GM06990 (cell line): Measurements from ENCODE around the gene VAT1L.

Experiments
- DNase-seq: peaks from one replicate; pipeline ENCODE4 v3.0.0-alpha.2; 2011; ENCODE audit not compliant: insufficient read length; ENCODE audit errors: extremely low read depth
- H3K27me3 ChIP-seq: replicated peaks from 2 replicates; pipeline ENCODE4 v1.6.0; 2011; ENCODE audit warnings: low read length; ENCODE audit not compliant: control insufficient read depth, insufficient read depth
- H3K36me3 ChIP-seq: 2 replicates; pipeline ENCODE4 v1.5.1; 2011; ENCODE audit warnings: low read length; ENCODE audit not compliant: control insufficient read depth, insufficient read depth
- H3K4me3 ChIP-seq: replicated peaks from 2 replicates; pipeline ENCODE4 v1.5.1; 2011; ENCODE audit warnings: low read depth, mild to moderate bottlenecking, control low read depth, low read length
- TF ChIP-seq, protein P1 (sequence below): IDR thresholded peaks from 2 replicates; pipeline ENCODE4 v1.5.1; 2011; ENCODE audit warnings: low read length, control low read depth, mild to moderate bottlenecking, inconsistent platforms; ENCODE audit not compliant: insufficient read depth, poor library complexity, severe bottlenecking

Gene VAT1L

DNA sequence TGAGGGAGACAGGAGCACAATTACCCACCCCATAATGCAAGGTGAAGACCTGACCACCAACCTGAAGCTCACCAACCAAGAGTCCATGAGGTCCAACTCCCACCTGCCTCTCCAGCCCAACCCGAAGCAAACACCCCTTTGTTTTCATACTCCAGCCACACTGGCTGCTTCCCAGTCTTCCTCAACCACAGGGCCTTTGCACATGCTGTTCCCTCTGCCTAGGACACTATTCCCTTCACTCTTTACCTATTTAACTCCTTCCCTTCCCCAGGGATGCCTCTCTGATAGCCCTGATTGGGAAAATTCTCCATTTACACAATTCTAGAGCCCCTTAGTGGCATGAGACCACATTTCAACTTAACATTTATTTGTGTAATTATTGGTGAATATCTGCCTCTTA is 86.0 kb downstream of the VAT1L start:
- TF ChIP-seq, protein P1, sequence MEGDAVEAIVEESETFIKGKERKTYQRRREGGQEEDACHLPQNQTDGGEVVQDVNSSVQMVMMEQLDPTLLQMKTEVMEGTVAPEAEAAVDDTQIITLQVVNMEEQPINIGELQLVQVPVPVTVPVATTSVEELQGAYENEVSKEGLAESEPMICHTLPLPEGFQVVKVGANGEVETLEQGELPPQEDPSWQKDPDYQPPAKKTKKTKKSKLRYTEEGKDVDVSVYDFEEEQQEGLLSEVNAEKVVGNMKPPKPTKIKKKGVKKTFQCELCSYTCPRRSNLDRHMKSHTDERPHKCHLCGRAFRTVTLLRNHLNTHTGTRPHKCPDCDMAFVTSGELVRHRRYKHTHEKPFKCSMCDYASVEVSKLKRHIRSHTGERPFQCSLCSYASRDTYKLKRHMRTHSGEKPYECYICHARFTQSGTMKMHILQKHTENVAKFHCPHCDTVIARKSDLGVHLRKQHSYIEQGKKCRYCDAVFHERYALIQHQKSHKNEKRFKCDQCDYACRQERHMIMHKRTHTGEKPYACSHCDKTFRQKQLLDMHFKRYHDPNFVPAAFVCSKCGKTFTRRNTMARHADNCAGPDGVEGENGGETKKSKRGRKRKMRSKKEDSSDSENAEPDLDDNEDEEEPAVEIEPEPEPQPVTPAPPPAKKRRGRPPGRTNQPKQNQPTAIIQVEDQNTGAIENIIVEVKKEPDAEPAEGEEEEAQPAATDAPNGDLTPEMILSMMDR = no peak
- Histone ChIP-seq H3K27me3 (no peaks in the 10 kb centered on the region; the same call in none of the 2 replicates), H3K4me3 (no peak overlapping the region), H3K36me3 (no peaks in the 10 kb centered on the region)
- DNase-seq = no peak

DNA sequence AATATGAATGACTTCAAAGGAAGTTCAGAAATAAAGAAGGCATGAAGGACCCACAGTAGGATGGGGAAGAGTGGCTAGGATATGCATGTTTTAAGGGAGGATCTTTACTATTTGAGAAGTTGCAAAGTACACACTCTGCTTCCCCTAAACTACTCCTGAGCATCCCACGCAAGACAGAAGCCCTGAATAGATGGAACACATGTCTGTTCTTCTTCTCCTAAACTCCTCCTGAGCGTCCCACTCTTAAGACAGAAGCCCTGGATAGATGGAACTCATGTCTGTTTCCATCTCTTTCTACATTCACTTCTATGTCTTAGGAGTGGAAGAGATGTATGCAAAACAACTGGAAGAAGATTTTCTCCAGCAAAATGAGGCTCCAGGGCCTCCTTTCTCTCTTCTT is 88.4 kb downstream of the VAT1L start:
- TF ChIP-seq, protein P1 = no peak
- no peak overlapping the region for H3K4me3 ChIP-seq
- DNase-seq = no peak
- no peaks in the 10 kb centered on the region for H3K36me3 ChIP-seq
- H3K27me3 ChIP-seq = no peaks in the 10 kb centered on the region; the same call in none of the 2 replicates

DNA sequence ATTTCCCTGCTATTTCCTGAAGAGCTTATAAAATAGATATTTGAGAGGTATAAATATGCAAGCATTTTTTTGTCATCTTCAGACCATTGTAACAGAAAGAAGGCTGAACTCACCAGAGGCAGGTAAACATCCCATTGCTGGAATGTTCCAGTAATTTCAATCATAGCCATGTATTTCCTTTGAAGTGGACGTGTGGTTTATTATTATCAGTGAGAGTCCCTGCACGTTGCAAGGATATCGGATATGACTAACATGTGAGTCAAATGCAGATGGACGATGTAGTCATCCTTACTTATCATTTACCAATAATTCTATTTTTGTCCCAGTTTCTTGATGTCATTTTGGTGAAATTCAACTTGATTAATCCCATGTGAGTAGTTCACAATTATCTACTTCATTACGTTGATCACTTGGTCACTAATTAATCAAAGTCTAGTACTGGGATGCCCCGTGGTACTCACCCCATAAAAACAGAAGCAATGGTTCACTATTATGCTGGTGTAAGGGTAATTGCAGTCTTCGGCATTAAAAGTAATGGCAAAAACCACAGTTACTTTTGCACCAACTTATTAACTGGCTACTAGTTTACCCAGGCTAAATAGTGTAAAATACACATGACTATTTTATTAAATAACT is 89.5 kb downstream of the VAT1L start:
- Histone ChIP-seq H3K27me3 (no peaks in the 10 kb centered on the region; the same call in none of the 2 replicates), H3K4me3 (no peak overlapping the region), H3K36me3 (no peaks in the 10 kb centered on the region)
- TF ChIP-seq, protein P1 = no peak
- DNase-seq = no peak

DNA sequence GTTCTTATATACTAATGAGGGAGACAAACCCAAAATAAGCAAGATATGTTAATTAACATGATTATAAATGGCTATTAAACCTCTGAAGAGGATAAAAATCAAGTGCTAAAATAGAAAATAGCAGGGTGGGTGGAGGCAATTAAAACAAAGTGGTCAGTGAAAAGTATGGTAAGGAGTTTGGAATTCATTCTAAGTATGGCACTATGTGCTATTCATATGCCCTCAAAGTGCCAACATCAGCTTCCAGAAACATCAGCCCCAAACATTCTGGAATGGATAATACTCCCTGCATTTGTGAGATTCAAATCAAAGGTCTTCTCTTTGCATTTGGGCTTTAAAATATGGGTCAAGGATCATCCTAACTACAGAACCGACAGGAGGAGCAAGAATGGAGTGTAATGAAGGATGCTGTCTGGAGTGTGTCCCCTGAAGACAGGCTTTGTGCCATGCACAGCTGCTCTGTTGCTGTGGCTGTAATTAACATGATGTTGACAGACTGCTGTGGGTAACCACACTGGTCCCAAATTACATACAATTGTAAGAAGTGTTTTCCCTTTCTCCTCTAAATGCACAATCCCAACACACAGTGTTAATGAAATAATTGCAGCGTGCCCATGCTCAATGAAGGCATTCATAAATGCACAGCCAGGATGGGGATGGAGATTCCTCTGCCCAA is 93.1 kb downstream of the VAT1L start:
- Histone ChIP-seq H3K4me3 (no peak overlapping the region), H3K27me3 (no peaks in the 10 kb centered on the region; the same call in 1 of the 2 replicates), H3K36me3 (no peaks in the 10 kb centered on the region)
- no peak for DNase-seq
- TF ChIP-seq, protein P1 = no peak

DNA sequence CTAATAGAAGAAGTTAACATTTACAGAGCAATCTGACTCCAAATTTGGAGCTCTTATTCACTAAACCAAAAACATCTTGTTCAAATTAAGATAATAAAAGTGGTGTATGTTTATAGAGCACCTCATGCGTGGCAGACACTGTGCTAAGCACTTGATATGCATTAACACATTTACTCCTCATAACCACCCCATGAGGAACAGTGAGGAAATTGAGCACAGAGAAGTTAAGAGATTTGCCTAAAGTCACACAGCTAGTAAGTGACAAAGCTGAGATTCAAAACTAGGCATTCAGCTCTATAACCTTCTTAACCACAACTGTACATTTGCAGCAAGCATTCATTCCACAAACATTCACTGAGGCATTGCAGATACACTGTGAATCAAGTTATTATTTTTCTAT is 94.0 kb downstream of the VAT1L start:
- no peaks in the 10 kb centered on the region for H3K36me3 ChIP-seq
- TF ChIP-seq, protein P1 = no peak
- DNase-seq = no peak

More for the DNA sequence above, 94.0 kb downstream of the VAT1L start:
- H3K4me3 ChIP-seq = no peak overlapping the region
- no peaks in the 10 kb centered on the region; the same call in 1 of the 2 replicates for H3K27me3 ChIP-seq
